Measurements from ENCODE around the gene CHRNA4. TPM values are rescaled to one million over a fixed set of nuclear protein-coding genes. Genes with fewer than 3 reads are reported as not detected.

CHRNA4 gene
- total RNA-seq, 2 experiments from 2014 or later, result not detected

GRCh38 chr20:63398744-63399514 is 37.8 kb upstream of the CHRNA4 start:
- ATAC-seq (ENCODE audit: poor library complexity), result no peak
- H3K27me3 ChIP-seq (ENCODE audit: control insufficient read depth in 1 of 2, insufficient read depth in 2 of 2, low read length in 2 of 2), result peaks cover 0 to 9% of the 10 kb centered on the region in 2 experiments
- Mint-ChIP-seq H3K27ac (no peak overlapping the region), H3K4me1 (ENCODE audit: low read depth) (no peaks in the 10 kb centered on the region), H3K36me3 (ENCODE audit: low read depth) (no peaks in the 10 kb centered on the region), H3K27me3 (peaks cover 10% of the 10 kb centered on the region), H3K9me3 (no peaks in the 10 kb centered on the region), H3K4me3 (no peak overlapping the region)
- no peak overlapping the region for H3K27ac ChIP-seq (ENCODE audit: low read depth in 1 of 2, low read length in 2 of 2)
- H3K4me3 ChIP-seq (ENCODE audit: low read length), result no peak overlapping the region
- no peak for DNase-seq
- H3K9me3 ChIP-seq (ENCODE audit: control insufficient read depth in 1 of 2, insufficient read depth in 1 of 2, low read length in 2 of 2), result no peaks in the 10 kb centered on the region
- no peak for TF ChIP-seq CTCF (IDR thresholded peaks at IDR 0.05)
- no peaks in the 10 kb centered on the region for H3K36me3 ChIP-seq (ENCODE audit: insufficient read depth, low read length)
- ChIA-PET CTCF (no interaction called here), POLR2A (no interaction called here)
- no peaks in the 10 kb centered on the region for H3K4me1 ChIP-seq (ENCODE audit: insufficient read depth, low read length)
- intact Hi-C loops (cut with DNase I, micrococcal nuclease), result no loop called here

- ATAC-seq (ENCODE audit: poor library complexity), result no peak
- ChIA-PET POLR2A (no interaction called here), CTCF (no interaction called here)
- H3K4me3 ChIP-seq (ENCODE audit: low read length), result no peak overlapping the region
- intact Hi-C loops (cut with DNase I, micrococcal nuclease), result no loop called here
- H3K4me1 ChIP-seq (ENCODE audit: insufficient read depth, low read length), result no peaks in the 10 kb centered on the region
- TF ChIP-seq CTCF (IDR thresholded peaks at IDR 0.05), result no peak
- Mint-ChIP-seq H3K9me3 (no peaks in the 10 kb centered on the region), H3K4me1 (ENCODE audit: low read depth) (no peaks in the 10 kb centered on the region), H3K27ac (no peak overlapping the region), H3K36me3 (ENCODE audit: low read depth) (no peaks in the 10 kb centered on the region), H3K4me3 (no peak overlapping the region), H3K27me3 (peaks cover 10% of the 10 kb centered on the region)
- H3K36me3 ChIP-seq (ENCODE audit: insufficient read depth, low read length), result no peaks in the 10 kb centered on the region
- no peak overlapping the region for H3K27ac ChIP-seq (ENCODE audit: low read depth in 1 of 2, low read length in 2 of 2)
- DNase-seq, result no peak
- no peaks in the 10 kb centered on the region for H3K9me3 ChIP-seq (ENCODE audit: control insufficient read depth in 1 of 2, insufficient read depth in 1 of 2, low read length in 2 of 2)
- H3K27me3 ChIP-seq (ENCODE audit: control insufficient read depth in 1 of 2, insufficient read depth in 2 of 2, low read length in 2 of 2), result peaks cover 3 to 12% of the 10 kb centered on the region in 2 experiments
Measured at GRCh38 chr20:63397946-63398450, 36.8 kb upstream of the CHRNA4 start.

GRCh38 chr20:63397155-63397843 is 36.1 kb upstream of the CHRNA4 start:
- Histone ChIP-seq H3K4me1 (ENCODE audit: insufficient read depth, low read length) (no peaks in the 10 kb centered on the region), H3K9me3 (ENCODE audit: control insufficient read depth in 1 of 2, insufficient read depth in 1 of 2, low read length in 2 of 2) (no peaks in the 10 kb centered on the region), H3K4me3 (ENCODE audit: low read length) (no peak overlapping the region), H3K27ac (ENCODE audit: low read depth in 1 of 2, low read length in 2 of 2) (no peak overlapping the region), H3K27me3 (ENCODE audit: control insufficient read depth in 1 of 2, insufficient read depth in 2 of 2, low read length in 2 of 2) (peaks cover 3 to 10% of the 10 kb centered on the region in 2 experiments), H3K36me3 (ENCODE audit: insufficient read depth, low read length) (no peaks in the 10 kb centered on the region)
- Mint-ChIP-seq H3K9me3 (no peaks in the 10 kb centered on the region), H3K36me3 (ENCODE audit: low read depth) (no peaks in the 10 kb centered on the region), H3K4me1 (ENCODE audit: low read depth) (no peaks in the 10 kb centered on the region), H3K27ac (no peak overlapping the region), H3K27me3 (peaks cover 10% of the 10 kb centered on the region), H3K4me3 (no peak overlapping the region)
- ChIA-PET POLR2A (no interaction called here), CTCF (no interaction called here)
- ATAC-seq (ENCODE audit: poor library complexity) (no peak), DNase-seq (no peak)
- intact Hi-C loops (cut with DNase I, micrococcal nuclease), result no loop called here
- TF ChIP-seq CTCF (IDR thresholded peaks at IDR 0.05), result no peak
